GM12872 (cell line): ENCODE results near the gene MPI.

Experiments
- TF ChIP-seq, protein P1 (sequence below): IDR thresholded peaks from 3 replicates; pipeline ENCODE4 v1.5.1; 2011; ENCODE audit warnings: low read depth, mild to moderate bottlenecking, low read length, moderate library complexity; ENCODE audit not compliant: insufficient read depth

MPI gene

DNA sequence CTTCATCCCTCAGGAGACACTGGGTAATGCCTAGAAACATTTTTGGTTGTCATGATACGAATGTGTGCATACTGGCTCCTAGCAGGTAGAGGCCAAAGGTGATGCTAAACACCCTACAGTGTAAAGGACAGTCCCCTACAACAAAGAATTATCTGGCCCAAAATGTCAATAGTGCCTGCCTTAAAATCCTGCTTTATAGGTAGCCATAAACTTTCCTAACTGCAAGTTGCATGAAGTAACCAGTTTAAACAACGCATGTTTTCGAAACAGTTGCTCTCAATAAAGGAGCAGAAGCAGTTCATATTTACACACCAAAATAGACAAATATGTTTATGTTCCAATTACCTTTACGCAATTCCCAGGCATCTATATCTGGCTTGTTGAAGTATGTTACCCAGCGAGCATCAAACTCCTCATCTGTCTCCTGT lies 38.9 kb downstream of the MPI start:
- TF ChIP-seq, protein P1, sequence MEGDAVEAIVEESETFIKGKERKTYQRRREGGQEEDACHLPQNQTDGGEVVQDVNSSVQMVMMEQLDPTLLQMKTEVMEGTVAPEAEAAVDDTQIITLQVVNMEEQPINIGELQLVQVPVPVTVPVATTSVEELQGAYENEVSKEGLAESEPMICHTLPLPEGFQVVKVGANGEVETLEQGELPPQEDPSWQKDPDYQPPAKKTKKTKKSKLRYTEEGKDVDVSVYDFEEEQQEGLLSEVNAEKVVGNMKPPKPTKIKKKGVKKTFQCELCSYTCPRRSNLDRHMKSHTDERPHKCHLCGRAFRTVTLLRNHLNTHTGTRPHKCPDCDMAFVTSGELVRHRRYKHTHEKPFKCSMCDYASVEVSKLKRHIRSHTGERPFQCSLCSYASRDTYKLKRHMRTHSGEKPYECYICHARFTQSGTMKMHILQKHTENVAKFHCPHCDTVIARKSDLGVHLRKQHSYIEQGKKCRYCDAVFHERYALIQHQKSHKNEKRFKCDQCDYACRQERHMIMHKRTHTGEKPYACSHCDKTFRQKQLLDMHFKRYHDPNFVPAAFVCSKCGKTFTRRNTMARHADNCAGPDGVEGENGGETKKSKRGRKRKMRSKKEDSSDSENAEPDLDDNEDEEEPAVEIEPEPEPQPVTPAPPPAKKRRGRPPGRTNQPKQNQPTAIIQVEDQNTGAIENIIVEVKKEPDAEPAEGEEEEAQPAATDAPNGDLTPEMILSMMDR, result no peak

DNA sequence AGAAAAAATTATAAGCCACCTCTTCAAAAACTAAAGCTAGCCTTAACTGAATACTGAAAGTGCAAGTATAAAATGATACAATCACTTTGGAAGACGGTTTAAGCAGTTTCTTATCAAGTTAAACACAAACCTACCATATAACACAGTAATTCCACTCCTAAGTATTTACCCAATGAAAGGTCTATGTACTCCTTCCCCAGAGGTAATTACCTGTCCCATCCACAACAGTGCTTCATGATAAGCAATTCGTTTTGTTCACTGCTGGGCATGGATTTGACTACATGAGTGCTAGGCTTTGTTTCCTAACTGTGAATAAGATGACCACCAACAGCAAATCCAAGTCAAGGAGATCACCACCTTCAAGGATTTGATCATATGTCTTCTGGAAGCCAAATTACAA lies 43.7 kb downstream of the MPI start:
- TF ChIP-seq, protein P1, result no peak

DNA sequence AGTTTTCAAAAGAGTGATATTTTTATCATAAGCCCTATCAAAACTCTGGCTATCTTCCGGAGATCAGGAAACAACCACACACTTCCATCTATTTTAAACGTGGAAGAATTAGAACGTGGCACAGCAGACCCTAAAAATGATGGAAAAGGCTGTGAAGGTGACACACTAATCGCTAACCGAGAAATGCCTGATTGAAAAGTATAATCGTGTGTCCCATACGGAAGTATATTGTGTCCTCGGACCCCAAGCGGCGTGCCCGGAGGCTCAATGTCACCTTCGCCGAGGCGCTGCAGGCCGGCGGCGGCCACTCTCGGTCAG lies 47.4 kb downstream of the MPI start:
- TF ChIP-seq, protein P1, result no peak

DNA sequence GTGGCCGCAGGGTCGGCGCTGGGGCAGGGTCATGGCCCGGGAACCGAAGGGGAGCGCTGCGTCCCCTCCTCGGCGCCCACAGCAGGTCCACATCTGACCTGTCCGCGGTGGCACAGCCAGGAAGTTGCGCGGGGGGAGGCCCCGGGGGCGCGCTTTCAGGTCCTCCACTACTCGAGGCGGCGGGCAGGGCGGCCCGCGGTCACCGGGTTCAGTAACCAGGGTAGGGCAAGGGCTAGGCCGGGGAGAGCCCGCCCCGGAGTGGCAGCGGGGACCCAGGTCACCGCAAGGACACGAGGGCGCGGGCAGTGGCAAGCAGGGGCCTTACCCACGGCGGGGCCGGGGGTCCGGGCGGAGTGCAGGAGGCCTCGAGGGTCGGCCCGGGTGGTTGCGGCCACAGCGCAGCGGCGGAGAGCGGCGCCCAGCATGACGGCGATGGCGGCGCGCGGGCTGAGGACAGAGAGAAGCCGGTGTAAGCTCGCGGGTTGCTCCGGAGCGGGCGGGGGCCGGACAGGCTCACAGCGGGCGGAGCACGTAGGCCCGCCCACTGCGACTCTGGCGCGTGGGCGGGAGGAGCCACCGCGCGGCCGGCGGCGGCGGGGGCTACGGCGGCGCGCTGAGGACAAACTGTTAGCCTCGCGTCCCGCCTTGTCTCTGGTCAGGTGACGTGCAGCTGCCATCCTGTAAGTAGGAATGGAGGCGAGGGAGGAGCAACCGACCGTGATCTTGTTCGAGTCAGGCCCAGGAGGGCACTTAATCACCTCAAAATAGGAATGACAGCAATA lies 47.9 kb downstream of the MPI start, which contains the start of gene COX5A:
COX5A (minus strand) TSS at position 484 of the 782 bp plus-strand sequence; CDS start at position 425, 59 bp downstream.
- TF ChIP-seq, protein P1, result no peak

DNA sequence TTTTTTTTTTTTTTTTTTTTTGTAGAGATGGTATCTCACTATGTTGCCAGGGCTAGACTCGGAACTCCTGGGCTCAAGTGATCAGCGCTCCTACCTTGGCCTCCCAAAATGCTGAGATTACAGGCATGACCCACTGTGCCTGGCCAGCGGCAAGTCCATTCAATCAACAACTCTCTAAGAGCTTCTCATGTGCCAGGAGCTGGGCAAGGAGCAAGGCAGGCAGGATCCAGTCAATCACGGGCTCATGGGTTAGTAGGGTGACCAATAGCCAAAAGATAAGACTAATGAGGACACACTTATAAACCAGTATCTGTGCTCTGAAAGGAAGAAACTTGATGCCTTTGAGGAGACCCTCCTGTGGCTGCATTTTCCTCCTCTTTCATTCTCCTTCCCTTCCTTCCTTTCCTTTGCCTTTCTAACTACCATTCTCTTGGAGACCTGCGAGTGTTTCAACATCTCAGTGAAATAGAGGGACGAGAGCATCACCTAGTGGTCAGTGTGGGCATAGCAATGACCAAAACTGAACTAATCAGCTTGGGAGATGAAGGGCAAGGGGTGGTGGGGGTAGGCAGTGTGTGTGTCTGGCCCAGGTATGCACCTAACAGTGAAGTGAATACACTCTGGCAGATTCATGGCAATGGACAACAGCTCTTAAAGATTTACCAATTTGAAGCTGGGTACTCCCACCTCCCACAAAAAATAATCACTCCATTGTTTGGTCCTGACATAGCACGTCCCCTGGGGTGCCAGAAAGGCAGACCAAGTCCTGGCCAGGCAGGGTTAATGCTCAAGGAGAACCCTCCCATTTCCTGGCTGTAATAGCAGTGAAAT lies 60.5 kb downstream of the MPI start:
- TF ChIP-seq, protein P1, result peak; percentile 100

DNA sequence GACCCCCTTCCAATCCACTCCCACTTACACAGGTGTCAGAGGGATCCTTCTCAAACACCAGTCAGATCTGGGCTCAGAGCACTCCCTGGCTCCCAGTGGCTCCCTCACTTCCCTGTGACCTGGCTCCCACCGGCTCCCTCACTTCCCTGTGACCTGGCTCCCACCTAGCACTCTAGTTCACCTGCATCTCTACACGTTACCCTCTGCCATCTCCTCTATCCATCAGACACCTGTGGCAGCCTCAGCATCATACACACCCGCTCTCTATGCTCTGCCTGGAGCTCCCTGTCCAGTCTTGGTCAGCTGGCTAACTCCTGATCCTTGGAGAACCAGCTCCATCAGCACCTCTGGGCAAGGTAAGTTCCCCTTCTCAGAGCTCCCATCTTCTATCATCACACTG lies 61.2 kb downstream of the MPI start:
- TF ChIP-seq, protein P1, result no peak
